HG02759 (cell line): Measurements from ENCODE around the gene CGB2.
"Not testable (repeated sequence)": the region's sequence is repeated elsewhere in the genome, so short reads cannot be mapped to it uniquely, and the experiment has no call there.

Source experiments
- ATAC-seq: cut with Tn5 transposase; IDR thresholded peaks from one replicate; pipeline ENCODE4 v1.9.1; 2021; ENCODE audit warnings: mild to moderate bottlenecking, moderate library complexity; ENCODE audit not compliant: unreplicated experiment

The CGB2 gene

DNA sequence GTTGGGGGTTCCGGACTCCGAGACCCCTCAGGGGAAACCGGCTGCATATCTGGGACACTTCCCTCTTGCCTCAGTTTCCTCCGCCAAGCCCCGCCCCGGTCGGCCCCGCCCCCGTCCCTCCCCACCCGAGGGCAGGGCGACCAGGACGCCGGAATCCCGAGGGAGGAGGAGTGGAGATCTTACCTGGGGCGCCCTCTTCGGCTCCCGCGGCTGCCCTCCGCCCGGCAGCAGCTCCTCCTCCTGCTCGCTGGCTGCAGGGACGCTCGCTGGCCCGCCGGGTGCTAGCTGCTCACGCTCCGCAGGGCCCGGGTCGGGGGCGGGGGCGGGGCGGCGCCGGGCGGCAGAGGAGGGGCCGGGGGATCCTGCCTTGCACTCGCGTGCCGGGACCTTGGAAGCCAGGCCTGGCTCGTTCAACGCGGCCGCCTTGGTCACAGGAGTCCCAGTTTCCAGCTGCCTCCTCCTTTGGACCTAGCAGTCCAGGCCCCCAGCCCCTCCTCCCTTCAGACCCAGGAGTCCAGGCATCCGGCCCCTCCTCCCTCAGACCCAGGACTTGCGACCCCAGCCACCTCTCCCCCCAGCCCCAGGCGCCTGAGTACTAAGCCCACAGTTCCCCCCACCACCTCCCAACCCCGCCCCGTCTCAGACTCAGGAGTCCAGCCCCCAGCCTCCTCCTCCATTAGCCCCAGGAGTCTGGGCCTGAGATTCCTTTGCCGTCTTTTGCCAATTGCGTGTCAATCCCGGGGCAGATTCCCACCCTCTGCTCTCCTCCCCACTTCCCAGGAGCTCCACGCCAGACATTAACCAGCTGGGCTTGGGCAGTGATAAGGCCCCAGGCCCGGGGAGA, 33.3 kb downstream of the CGB2 start, which contains the start of gene NTF4:
NTF4 (minus strand) TSS at position 51 of the 844 bp plus-strand sequence. CDS start 2,821 bp downstream, outside the sequence.
- no peak for ATAC-seq

- no peak for ATAC-seq
Measured at GRCh38 chr19:49065905-49066512, 34.3 kb downstream of the CGB2 start.

DNA sequence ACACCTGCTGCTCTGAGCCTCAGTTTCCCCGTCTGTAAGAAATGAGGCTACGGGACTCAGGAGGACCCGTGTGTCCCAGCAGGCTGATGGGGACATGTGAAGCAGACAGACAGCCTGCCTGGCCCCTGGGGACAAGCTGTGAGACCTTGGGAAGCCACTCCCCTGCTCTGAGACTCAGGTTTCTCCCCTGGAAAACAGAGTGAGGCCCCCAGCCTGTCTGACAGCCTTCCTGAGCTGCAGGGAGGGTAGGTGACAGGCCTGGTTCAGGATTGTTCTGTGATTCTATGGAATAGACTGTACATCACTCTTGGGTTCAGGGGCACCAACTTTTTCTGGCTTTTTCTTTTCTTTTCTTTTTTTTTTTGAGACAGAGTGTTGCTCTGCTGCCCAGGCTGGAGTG, 35.9 kb downstream of the CGB2 start:
- ATAC-seq = no peak

DNA sequence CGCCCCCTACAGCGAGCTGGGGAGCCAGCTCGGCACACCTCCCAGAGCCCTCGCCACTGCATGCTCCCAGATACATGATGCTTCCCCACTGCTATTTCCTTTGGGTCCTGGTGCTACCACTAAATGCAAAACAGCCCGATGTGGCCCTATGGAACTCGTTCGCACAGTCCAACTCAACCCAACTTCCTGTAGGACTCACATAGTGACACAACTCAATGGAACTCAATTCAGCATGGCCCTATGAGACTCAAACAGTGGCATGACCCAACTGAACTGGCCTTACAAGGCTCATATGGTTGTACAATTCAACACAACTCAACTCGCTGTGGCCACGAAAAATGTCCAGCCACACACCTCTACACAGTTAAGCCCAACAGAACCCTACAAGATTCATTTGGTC, 37.3 kb downstream of the CGB2 start:
- no peak for ATAC-seq

DNA sequence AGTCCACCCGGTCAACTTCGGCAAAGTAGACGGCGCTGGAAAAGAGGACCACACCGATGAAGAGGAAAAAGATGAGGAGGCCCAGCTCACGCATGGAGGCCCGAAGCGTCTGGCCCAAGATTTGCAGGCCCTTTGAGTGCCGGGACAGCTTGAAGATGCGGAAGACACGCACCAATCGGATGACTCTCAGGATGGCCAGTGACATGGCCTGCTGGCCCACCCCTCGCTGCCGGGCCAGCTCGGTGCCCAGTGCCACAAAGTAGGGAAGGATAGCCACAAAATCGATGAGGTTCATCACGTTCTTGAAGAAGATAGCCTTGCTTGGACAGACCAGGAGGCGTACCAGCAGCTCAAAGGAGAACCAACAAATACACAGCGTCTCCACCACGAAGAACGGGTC, 38.7 kb downstream of the CGB2 start:
- ATAC-seq = no peak

- ATAC-seq = no peak
Measured at GRCh38 chr19:49071860-49072547, 40.3 kb downstream of the CGB2 start.

DNA sequence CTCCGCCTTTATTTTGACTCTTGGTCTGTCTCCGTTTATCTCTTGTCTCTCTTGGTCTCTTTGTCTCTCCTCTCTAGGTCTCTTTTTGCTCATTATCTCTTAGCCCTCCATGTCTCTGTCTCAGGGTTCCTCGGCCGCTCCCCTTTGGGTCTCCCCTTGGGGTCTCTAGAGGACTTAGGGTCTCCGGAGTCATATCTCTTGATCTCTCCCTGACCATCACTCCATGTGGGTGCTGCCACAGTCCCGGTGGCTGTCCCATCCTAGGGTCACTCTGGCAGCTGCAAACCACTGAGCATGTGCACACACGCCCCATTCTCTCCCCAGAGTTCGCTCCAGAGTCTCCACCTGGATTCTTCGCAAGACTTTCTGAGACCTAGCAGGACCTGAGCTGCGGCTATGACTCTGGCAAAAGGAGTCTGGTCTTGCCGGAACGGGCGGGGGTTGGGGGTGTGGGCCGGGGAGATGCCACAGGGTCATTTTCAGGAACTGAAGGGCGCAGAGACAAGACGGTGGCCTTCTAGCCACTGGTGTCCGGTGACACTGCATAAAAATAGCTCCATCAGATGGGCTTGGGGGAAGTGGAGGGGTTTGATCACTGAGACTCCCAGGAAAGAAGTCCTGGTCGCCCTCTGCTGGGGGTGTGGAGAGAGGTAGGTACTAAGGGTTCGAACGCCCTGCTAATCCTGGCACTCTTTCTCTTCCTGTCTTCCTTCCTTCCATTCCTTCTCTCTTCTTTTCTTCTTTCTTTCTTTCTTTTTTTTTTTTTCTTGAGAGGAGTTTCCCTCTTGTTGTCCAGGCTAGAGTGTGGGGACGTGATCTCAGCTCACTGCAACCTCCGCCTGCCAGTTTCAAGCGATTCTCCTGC, 42.1 kb downstream of the CGB2 start:
- ATAC-seq = no peak

DNA sequence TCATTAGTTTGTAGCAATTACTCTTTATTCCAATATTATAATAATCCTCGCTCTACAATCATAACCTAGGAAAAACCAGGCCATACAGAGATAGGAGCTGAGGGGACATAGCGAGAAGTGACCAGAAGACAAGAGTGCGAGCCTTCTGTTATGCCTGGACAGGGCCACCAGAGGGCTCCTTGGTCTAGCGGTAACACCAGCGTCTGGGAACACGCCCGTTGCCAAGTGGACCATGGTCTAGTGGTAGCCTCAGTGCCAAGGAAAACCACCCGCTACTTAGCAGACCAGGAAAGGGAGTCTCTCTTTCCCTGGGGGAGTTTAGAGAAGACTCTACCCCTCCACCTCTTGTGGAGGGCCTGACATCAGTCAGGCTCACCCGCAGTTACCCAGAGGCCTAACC, 43.2 kb downstream of the CGB2 start:
- ATAC-seq = not testable (repeated sequence)

GRCh38 chr19:49080392-49080791, 48.7 kb downstream of the CGB2 start:
- no peak for ATAC-seq

DNA sequence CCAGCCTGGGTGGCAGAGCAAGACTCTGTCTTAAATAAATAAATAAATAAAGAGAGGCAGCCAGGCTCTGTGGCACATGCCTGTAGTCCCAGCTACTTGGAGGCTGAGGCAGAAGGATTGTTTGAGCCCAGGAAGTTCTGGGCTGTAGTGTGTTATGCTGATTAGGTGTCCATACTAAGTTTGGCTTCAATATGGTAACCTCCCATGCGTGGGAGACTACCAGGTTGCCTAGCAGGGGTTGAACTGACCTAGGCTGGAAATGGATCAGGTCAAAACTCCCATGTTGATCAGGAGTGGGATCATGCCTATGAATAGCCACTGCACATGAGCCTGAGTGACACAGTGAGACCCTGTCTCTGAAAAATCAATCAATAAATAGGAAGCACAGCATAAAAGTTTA, 49.6 kb downstream of the CGB2 start:
- no peak for ATAC-seq
